Measurements from ENCODE around the gene BCAS1.

Gene BCAS1

DNA sequence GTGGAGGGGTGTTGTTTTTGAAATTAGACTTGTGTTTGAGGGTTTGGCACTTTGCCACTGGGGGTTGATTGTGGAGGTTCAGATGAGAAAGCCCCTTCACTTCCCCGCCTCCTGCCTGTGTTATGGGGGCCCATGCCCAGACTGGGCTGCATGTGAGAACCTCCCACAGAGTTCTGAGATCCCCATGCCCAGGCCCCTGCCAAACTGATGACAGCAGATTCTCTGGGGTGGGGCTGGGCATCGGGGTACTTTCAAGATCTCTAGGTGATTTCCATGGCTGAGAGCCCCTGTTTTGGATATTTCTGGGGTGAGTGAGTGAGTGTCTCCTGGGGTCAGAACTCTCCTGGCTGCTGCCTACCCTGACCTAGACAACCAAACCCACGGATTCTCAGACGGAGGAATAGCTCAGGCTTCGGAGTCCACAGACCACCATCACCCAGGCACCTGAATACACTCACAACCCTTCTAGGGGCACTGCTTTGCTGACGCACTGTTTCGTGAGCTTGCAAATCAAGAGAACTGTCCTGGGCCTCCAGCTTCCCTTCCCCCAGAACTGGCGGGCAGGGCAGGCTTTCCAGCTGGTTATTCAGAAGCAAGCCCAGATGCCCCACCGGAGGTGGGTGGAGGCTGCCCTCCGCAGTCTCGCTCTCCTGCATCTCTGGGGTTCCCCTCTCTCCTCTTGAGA lies 6.3 kb downstream of the BCAS1 start:
- peak overlapping the region; percentile 45 for H3K4me3 ChIP-seq (replicated peaks; ENCODE audit: low read depth, low read length)
- TF ChIP-seq CTCF (IDR thresholded peaks at IDR 0.05; ENCODE audit: insufficient read depth, low read length, poor library complexity, severe bottlenecking) = no peak
- DNase-seq (ENCODE audit: extremely low read depth, insufficient read length) = peak; percentile 70

DNA sequence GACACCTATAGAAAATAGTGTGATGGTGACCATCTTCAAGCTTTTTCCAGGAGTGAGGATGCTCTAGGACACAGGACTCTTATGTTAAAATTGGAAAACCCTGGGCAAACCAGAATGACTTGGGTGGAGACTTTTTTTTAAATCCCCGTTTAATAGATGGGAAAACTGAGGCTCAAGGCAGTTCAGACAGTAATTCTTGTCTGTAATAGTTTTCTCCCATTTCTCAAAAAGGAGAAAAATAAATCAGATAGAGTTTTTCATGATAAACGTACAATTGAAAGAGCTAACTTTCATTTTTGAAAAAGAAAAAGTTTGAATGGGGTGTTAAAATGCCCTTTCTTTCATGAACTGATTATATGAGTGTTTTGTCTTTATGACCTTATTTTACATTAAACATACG lies 6.8 kb downstream of the BCAS1 start:
- H3K4me3 ChIP-seq (replicated peaks; ENCODE audit: low read depth, low read length) = no peak overlapping the region
- no peak for TF ChIP-seq CTCF (IDR thresholded peaks at IDR 0.05; ENCODE audit: insufficient read depth, low read length, poor library complexity, severe bottlenecking)
- H3K27me3 ChIP-seq (replicated peaks; ENCODE audit: control insufficient read depth, insufficient read depth, low read length) = no peaks in the 10 kb centered on the region
- no peaks in the 10 kb centered on the region for H3K36me3 ChIP-seq (ENCODE audit: control insufficient read depth, insufficient read depth, low read length)
- no peak for DNase-seq (ENCODE audit: extremely low read depth, insufficient read length)

More for the DNA sequence above, 6.3 kb downstream of the BCAS1 start:
- Histone ChIP-seq H3K27me3 (replicated peaks; ENCODE audit: control insufficient read depth, insufficient read depth, low read length) (no peaks in the 10 kb centered on the region), H3K36me3 (ENCODE audit: control insufficient read depth, insufficient read depth, low read length) (no peaks in the 10 kb centered on the region)

DNA sequence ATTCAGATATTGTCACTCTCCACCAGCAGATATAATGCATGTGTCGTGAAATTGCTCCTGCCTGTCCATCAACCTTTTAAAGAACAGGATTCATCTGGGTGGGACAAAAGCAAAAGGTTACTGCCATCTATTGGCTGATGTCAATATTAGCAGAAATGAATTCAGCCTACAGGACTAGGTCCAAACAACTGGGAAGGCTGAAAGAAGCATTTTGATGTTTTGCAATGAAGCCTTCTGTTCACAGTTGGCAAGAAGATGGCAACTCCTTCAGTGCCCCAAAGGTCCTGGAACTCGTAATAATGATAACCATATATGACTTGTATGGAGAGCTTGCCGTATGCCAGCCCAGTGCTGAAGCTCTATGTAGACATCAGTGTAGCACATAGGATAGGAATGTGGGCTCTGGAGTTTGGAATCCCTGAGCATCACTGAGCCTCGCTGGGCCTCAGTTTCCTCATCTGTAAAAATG lies 7.5 kb downstream of the BCAS1 start:
- no peaks in the 10 kb centered on the region for H3K36me3 ChIP-seq (ENCODE audit: control insufficient read depth, insufficient read depth, low read length)
- no peak for DNase-seq (ENCODE audit: extremely low read depth, insufficient read length)
- no peak overlapping the region for H3K4me3 ChIP-seq (replicated peaks; ENCODE audit: low read depth, low read length)
- peak; percentile 62 for TF ChIP-seq CTCF (IDR thresholded peaks at IDR 0.05; ENCODE audit: insufficient read depth, low read length, poor library complexity, severe bottlenecking)
- H3K27me3 ChIP-seq (replicated peaks; ENCODE audit: control insufficient read depth, insufficient read depth, low read length) = no peaks in the 10 kb centered on the region

DNA sequence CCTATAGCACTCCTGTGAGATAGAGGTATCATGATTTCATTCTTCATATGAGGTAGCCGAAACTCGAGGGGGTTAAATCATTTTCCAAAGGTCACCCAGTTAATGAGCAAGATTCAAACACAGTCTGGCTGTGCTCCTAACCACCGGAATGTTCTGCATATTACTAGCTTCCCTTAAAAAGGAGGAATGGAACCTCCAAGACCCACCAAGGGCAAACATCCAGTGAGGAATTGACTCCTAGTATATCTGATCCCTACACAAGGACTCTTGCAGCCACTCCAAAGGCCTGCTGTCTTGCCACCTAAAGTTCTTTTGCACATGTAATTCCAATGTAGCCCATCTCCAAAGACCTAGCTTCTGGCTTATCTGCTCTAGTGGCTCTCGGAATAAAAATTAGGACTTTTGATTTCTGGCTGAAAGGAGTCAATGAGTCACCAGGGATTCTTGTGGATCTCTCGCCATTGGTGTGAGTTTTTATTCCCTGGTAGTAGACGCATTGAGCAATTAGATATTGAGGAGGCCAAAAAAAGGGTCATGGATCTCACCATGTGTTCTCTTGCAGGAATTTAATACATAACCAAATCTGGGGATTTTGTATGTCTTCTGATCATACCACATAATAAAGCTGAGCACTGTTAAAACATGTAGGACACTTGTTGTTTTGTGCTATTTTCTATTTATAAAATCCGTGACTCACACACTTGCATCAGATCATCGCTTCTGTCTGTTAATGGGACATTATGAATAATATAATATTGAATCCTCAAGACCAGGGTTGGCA lies 9.1 kb downstream of the BCAS1 start:
- TF ChIP-seq CTCF (IDR thresholded peaks at IDR 0.05; ENCODE audit: insufficient read depth, low read length, poor library complexity, severe bottlenecking) = no peak
- no peak overlapping the region for H3K4me3 ChIP-seq (replicated peaks; ENCODE audit: low read depth, low read length)
- no peak for DNase-seq (ENCODE audit: extremely low read depth, insufficient read length)
- no peaks in the 10 kb centered on the region for H3K27me3 ChIP-seq (replicated peaks; ENCODE audit: control insufficient read depth, insufficient read depth, low read length)
- H3K36me3 ChIP-seq (ENCODE audit: control insufficient read depth, insufficient read depth, low read length) = no peaks in the 10 kb centered on the region

DNA sequence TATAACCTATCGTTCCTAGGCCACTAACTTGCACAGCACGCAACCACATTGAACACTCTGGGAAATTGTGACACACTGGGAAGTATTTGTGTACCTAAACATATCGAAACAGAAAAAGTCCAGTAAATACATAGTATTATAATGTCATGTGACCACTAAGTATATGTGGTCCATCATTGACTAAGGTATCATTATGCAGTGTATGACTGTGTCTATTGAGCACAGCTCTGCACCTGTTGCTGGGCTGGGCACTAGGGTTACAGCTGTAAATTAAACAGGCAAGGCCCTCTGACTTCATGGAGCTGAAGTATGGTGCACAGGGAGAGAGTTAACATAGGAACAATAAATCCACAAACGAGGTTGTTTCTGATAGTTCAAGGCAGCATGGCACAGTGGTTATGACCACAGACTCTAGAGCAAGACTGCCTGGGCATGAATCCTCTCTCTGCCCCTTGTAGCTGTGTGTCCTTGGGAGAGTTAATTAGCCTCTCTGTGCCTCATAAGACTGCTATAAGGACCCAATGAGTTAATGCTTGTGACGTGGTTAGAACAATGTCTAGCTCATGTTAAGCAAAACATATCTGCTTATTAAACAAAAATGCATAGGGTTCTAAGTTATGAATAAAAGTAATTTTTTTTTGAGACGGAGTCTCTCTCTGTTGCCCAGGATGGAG lies 10.6 kb downstream of the BCAS1 start:
- Histone ChIP-seq H3K27me3 (replicated peaks; ENCODE audit: control insufficient read depth, insufficient read depth, low read length) (no peaks in the 10 kb centered on the region), H3K4me3 (replicated peaks; ENCODE audit: low read depth, low read length) (no peak overlapping the region), H3K36me3 (ENCODE audit: control insufficient read depth, insufficient read depth, low read length) (no peaks in the 10 kb centered on the region)
- DNase-seq (ENCODE audit: extremely low read depth, insufficient read length) = no peak
- TF ChIP-seq CTCF (IDR thresholded peaks at IDR 0.05; ENCODE audit: insufficient read depth, low read length, poor library complexity, severe bottlenecking) = no peak
